Colonic mucosa (tissue), 4 donors: ENCODE data around the gene SH3BP2. TPM values are rescaled to one million over a fixed set of nuclear protein-coding genes. Genes with fewer than 3 reads are reported as not detected.

Experiments used
- DNase-seq: peaks from one replicate; pipeline ENCODE4 v3.0.0-alpha.2; 2020
- H3K27ac ChIP-seq: fragments of 200-600 bp; one replicate; pipeline ENCODE4 v1.8.0; 2021
- H3K27me3 ChIP-seq: fragments of 200-600 bp; one replicate; pipeline ENCODE4 v1.8.0; 2021
- H3K36me3 ChIP-seq: fragments of 200-600 bp; one replicate; pipeline ENCODE4 v1.8.0; 2021
- H3K4me1 ChIP-seq: fragments of 200-600 bp; one replicate; pipeline ENCODE4 v1.8.0; 2021; ENCODE audit warnings: mild to moderate bottlenecking
- H3K4me3 ChIP-seq: fragments of 200-600 bp; one replicate; pipeline ENCODE4 v1.8.0; 2021
- H3K9ac ChIP-seq, 2 donors: one replicate each; pipeline ENCODE4 v1.7.0; 2013; ENCODE audit warnings: control low read depth in 2 of 2, low read depth in 2 of 2, low read length in 2 of 2
- H3K9me3 ChIP-seq: fragments of 200-600 bp; one replicate; pipeline ENCODE4 v1.8.0; 2021
- CTCF ChIP-seq: fragments of 200-600 bp; IDR thresholded peaks from one replicate; pipeline ENCODE4 v1.8.0; 2022; ENCODE audit warnings: antibody characterized with exemption, mild to moderate bottlenecking
- intact Hi-C: fragments of 100-400 bp; cut with DNase I; formaldehyde crosslinking; loops from one replicate; pipeline ENCODE4 v1.14.1; 2022
- total RNA-seq, 2 donors: library from RNA; stranded (reverse); fragmentation: NEBNext Ultra II Directional in 1 of 2; extraction: Animal tissue kit (Norgen Biotek cat#: 25700) in 1 of 2; gene quantifications; one replicate each; pipeline ENCODE4 v1.2.1, GENCODE V29; 2021
- donor health status: healthy.
- donor health status: DM: no; HTN: no; CAD: no.
- donor health status: DM: no; HTN: no; CAD: no.

The SH3BP2 gene
- total RNA-seq, 2 donors from 2014 or later: 62.2 to 70.8 TPM

GRCh38 chr4:2787230-2788100 lies 5.4 kb upstream of the SH3BP2 start:
- no peaks in the 10 kb centered on the region for H3K36me3 ChIP-seq
- peak overlapping the region in 1 of 2 donors; percentile 56 for H3K9ac ChIP-seq
- no peaks in the 10 kb centered on the region for H3K9me3 ChIP-seq
- TF ChIP-seq CTCF: no peak
- H3K4me1 ChIP-seq: no peaks in the 10 kb centered on the region
- DNase-seq: peak; percentile 26
- no peak overlapping the region for H3K4me3 ChIP-seq
- no peaks in the 10 kb centered on the region for H3K27me3 ChIP-seq
- intact Hi-C loops: no loop called here
- H3K27ac ChIP-seq: peak overlapping the region; percentile 36

GRCh38 chr4:2788101-2788500 lies 4.8 kb upstream of the SH3BP2 start:
- no peaks in the 10 kb centered on the region for H3K9me3 ChIP-seq
- H3K27me3 ChIP-seq: no peaks in the 10 kb centered on the region
- H3K4me1 ChIP-seq: no peaks in the 10 kb centered on the region
- intact Hi-C loops: no loop called here
- DNase-seq: no peak
- no peaks in the 10 kb centered on the region for H3K36me3 ChIP-seq
- H3K27ac ChIP-seq: peak overlapping the region; percentile 36
- no peak overlapping the region for H3K9ac ChIP-seq
- no peak overlapping the region for H3K4me3 ChIP-seq
- no peak for TF ChIP-seq CTCF

GRCh38 chr4:2788532-2789103 lies 4.3 kb upstream of the SH3BP2 start:
- H3K36me3 ChIP-seq: no peaks in the 10 kb centered on the region
- H3K9me3 ChIP-seq: no peaks in the 10 kb centered on the region
- H3K4me1 ChIP-seq: no peaks in the 10 kb centered on the region
- intact Hi-C loops: no loop called here
- no peak overlapping the region for H3K9ac ChIP-seq
- H3K4me3 ChIP-seq: no peak overlapping the region
- TF ChIP-seq CTCF: no peak
- peak; percentile 21 for DNase-seq
- H3K27ac ChIP-seq: no peak overlapping the region
- no peaks in the 10 kb centered on the region for H3K27me3 ChIP-seq

GRCh38 chr4:2789351-2789750 lies 3.5 kb upstream of the SH3BP2 start:
- H3K27me3 ChIP-seq: no peaks in the 10 kb centered on the region
- no peak overlapping the region for H3K9ac ChIP-seq
- no peak for DNase-seq
- intact Hi-C loops: no loop called here
- no peak for TF ChIP-seq CTCF
- no peak overlapping the region for H3K4me3 ChIP-seq
- H3K4me1 ChIP-seq: peaks cover 7% of the 10 kb centered on the region
- no peaks in the 10 kb centered on the region for H3K9me3 ChIP-seq
- H3K36me3 ChIP-seq: no peaks in the 10 kb centered on the region
- H3K27ac ChIP-seq: no peak overlapping the region

- Histone ChIP-seq H3K9ac (no peak overlapping the region), H3K9me3 (no peaks in the 10 kb centered on the region), H3K36me3 (no peaks in the 10 kb centered on the region), H3K4me3 (no peak overlapping the region), H3K27ac (no peak overlapping the region), H3K27me3 (no peaks in the 10 kb centered on the region), H3K4me1 (peaks cover 12% of the 10 kb centered on the region)
- TF ChIP-seq CTCF: no peak
- intact Hi-C loops: no loop called here
- DNase-seq: no peak
These were observed 2.9 kb upstream of the SH3BP2 start for GRCh38 chr4:2789793-2790582.
